ENCODE measurements around the gene FIBP.

The FIBP gene

GRCh38 chr11:65883058-65883761 is 5.1 kb downstream of the FIBP start:
- Histone ChIP-seq H3K4me3 (ENCODE audit: low read length in 2 of 2) (no peak overlapping the region), H3K9ac (ENCODE audit: low read depth in 1 of 2, low read length in 2 of 2) (no peak overlapping the region), H3K9me3 (ENCODE audit: control insufficient read depth in 2 of 2, low read length in 2 of 2) (no peaks in the 10 kb centered on the region), H3K27ac (ENCODE audit: low read depth in 2 of 2, low read length in 2 of 2) (no peak overlapping the region), H3K4me1 (ENCODE audit: control insufficient read depth in 2 of 2, insufficient read depth in 2 of 2, low read length in 2 of 2) (peaks cover 12 to 17% of the 10 kb centered on the region in 2 donors), H3K27me3 (ENCODE audit: control insufficient read depth in 2 of 2, insufficient read depth in 2 of 2, low read length in 2 of 2) (no peaks in the 10 kb centered on the region), H3K36me3 (ENCODE audit: control insufficient read depth in 2 of 2, insufficient read depth in 2 of 2, low read length in 2 of 2) (peaks cover 15 to 28% of the 10 kb centered on the region in 2 donors)

GRCh38 chr11:65882120-65883057 is 5.9 kb downstream of the FIBP start:
- no peak overlapping the region for H3K9ac ChIP-seq (ENCODE audit: low read depth in 1 of 2, low read length in 2 of 2)
- H3K27me3 ChIP-seq (ENCODE audit: control insufficient read depth in 2 of 2, insufficient read depth in 2 of 2, low read length in 2 of 2) = no peaks in the 10 kb centered on the region

DNA sequence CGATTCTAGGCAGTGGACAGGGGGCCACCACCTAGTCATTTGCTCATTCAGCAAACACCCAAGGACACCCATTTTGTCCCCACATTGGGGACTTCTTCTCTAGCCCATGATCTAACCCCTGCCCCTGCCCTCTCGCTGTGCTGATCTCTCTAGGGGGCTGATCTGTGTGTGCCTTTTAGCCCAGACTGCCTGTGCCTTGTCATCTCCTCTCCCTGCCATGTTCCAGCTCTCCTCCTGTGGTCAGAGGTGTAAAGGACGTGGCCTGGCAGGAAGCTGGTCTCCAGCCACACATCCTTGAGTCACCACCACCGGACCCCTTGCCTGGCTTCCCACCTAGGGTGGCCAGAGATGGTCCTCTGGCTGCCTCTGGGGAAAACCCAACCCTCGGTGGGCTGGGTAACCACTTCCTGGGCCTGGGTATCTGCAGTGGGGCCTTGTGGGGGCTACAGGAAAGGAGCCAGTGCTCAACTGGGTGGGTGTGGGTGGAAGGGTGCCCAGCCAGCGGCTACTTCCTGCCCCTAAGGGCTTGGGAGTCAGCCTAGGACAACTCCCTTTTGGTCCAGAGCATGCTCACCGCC is 7.3 kb downstream of the FIBP start:
- Histone ChIP-seq H3K27ac (ENCODE audit: low read depth in 2 of 2, low read length in 2 of 2) (no peak overlapping the region), H3K27me3 (ENCODE audit: control insufficient read depth in 2 of 2, insufficient read depth in 2 of 2, low read length in 2 of 2) (no peaks in the 10 kb centered on the region), H3K4me1 (ENCODE audit: control insufficient read depth in 2 of 2, insufficient read depth in 2 of 2, low read length in 2 of 2) (peaks cover 4 to 6% of the 10 kb centered on the region in 2 donors), H3K36me3 (ENCODE audit: control insufficient read depth in 2 of 2, insufficient read depth in 2 of 2, low read length in 2 of 2) (peaks cover 11 to 21% of the 10 kb centered on the region in 2 donors), H3K4me3 (ENCODE audit: low read length in 2 of 2) (no peak overlapping the region), H3K9ac (ENCODE audit: low read depth in 1 of 2, low read length in 2 of 2) (no peak overlapping the region), H3K9me3 (ENCODE audit: control insufficient read depth in 2 of 2, low read length in 2 of 2) (no peaks in the 10 kb centered on the region)

More at GRCh38 chr11:65882120-65883057, 5.9 kb downstream of the FIBP start:
- H3K9me3 ChIP-seq (ENCODE audit: control insufficient read depth in 2 of 2, low read length in 2 of 2) = no peaks in the 10 kb centered on the region
- peaks cover 5 to 9% of the 10 kb centered on the region in 2 donors for H3K4me1 ChIP-seq (ENCODE audit: control insufficient read depth in 2 of 2, insufficient read depth in 2 of 2, low read length in 2 of 2)
- H3K4me3 ChIP-seq (ENCODE audit: low read length in 2 of 2) = no peak overlapping the region
- no peak overlapping the region for H3K27ac ChIP-seq (ENCODE audit: low read depth in 2 of 2, low read length in 2 of 2)
- peaks cover 15 to 28% of the 10 kb centered on the region in 2 donors for H3K36me3 ChIP-seq (ENCODE audit: control insufficient read depth in 2 of 2, insufficient read depth in 2 of 2, low read length in 2 of 2)

GRCh38 chr11:65880027-65880426 is 8.2 kb downstream of the FIBP start:
- no peaks in the 10 kb centered on the region for H3K9me3 ChIP-seq (ENCODE audit: control insufficient read depth in 2 of 2, low read length in 2 of 2)
- peaks cover 11 to 17% of the 10 kb centered on the region in 2 donors for H3K36me3 ChIP-seq (ENCODE audit: control insufficient read depth in 2 of 2, insufficient read depth in 2 of 2, low read length in 2 of 2)
- no peak overlapping the region for H3K9ac ChIP-seq (ENCODE audit: low read depth in 1 of 2, low read length in 2 of 2)
- peak overlapping the region in 1 of 2 donors; percentile 7 for H3K4me3 ChIP-seq (ENCODE audit: low read length in 2 of 2)
- peaks cover 4% of the 10 kb centered on the region in 2 donors for H3K4me1 ChIP-seq (ENCODE audit: control insufficient read depth in 2 of 2, insufficient read depth in 2 of 2, low read length in 2 of 2)
- H3K27me3 ChIP-seq (ENCODE audit: control insufficient read depth in 2 of 2, insufficient read depth in 2 of 2, low read length in 2 of 2) = no peaks in the 10 kb centered on the region
- no peak overlapping the region for H3K27ac ChIP-seq (ENCODE audit: low read depth in 2 of 2, low read length in 2 of 2)

DNA sequence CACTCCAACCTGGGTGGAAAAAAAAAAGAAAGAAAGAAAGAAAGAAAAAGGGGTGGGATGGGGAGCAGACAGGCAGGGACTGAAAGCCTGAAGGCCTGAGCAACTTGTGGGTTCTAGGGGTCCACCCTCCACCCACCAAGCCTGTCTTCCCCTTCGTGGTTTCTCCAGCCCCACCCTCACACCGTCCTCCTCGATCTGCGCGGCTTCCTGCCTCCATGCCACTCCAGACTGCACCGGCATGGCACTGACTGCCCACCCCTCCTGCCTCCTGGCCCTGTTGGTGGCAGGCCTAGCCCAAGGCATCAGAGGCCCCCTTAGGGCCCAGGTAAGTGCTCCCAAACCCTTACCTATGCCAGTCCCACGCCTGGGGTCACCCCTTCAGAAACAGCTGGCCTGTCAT is 8.7 kb downstream of the FIBP start, which contains the start of gene CTSW:
TSS of gene CTSW (plus strand) at position 221 of the 400 bp plus-strand sequence. CDS start at position 239, 18 bp downstream.
- H3K27ac ChIP-seq (ENCODE audit: low read depth in 2 of 2, low read length in 2 of 2) = no peak within 1 kb of the TSS
- no peaks in the 10 kb centered on the region for H3K4me1 ChIP-seq (ENCODE audit: control insufficient read depth in 2 of 2, insufficient read depth in 2 of 2, low read length in 2 of 2)
- no peaks in the 10 kb centered on the region for H3K9me3 ChIP-seq (ENCODE audit: control insufficient read depth in 2 of 2, low read length in 2 of 2)
- H3K9ac ChIP-seq (ENCODE audit: low read depth in 1 of 2, low read length in 2 of 2) = no peak within 1 kb of the TSS
- peaks cover 11 to 17% of the 10 kb centered on the region in 2 donors for H3K36me3 ChIP-seq (ENCODE audit: control insufficient read depth in 2 of 2, insufficient read depth in 2 of 2, low read length in 2 of 2)
- no peaks in the 10 kb centered on the region for H3K27me3 ChIP-seq (ENCODE audit: control insufficient read depth in 2 of 2, insufficient read depth in 2 of 2, low read length in 2 of 2)
- H3K4me3 ChIP-seq (ENCODE audit: low read length in 2 of 2) = peak within 1 kb of the TSS in 1 of 2 donors; percentile 7

DNA sequence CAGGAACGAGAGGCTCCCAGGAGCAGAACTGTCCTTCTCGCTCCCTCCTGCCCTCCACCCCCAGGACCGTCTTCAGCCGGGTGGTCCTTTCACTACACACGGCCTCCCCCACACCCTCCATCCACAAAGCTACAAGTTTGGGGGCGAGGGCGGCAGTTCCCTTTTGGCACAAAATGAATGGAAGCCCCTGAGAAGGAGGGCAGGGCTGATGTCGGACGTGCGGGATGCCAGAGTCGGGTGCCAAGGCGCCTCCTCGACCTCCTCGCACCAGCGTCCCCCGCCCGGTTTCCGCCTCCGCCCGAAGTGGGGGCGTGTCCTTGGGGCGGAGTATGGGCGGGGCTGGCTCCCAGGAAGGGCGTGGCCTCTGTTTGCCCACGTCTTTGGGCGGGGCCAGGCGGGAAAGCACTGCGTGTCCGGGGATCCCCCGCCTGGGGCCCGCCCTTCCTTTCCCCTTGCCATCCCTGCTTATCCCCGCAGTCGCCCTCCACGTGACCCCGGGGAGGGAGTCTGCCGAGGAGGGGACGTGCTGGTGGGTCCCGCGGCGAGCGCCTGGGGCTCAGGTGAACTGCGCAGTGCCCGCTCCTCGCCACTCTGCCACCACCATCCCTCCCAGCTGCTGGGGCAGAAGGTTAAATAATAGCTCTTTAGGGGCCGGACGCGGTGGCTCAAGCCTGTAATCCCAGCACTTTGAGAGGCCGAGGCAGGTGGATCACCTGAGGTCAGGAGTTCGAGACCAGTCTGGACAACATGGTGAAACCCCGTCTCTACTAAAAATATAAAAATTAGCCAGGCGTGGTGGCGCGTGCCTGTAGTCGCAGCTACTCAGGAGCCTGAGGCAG is 14.7 kb downstream of the FIBP start:
- no peaks in the 10 kb centered on the region for H3K9me3 ChIP-seq (ENCODE audit: control insufficient read depth in 2 of 2, low read length in 2 of 2)
- peak overlapping the region; percentile 79 to 82 for H3K9ac ChIP-seq (ENCODE audit: low read depth in 1 of 2, low read length in 2 of 2)
- no peaks in the 10 kb centered on the region for H3K27me3 ChIP-seq (ENCODE audit: control insufficient read depth in 2 of 2, insufficient read depth in 2 of 2, low read length in 2 of 2)
- H3K4me3 ChIP-seq (ENCODE audit: low read length in 2 of 2) = peak overlapping the region; percentile 64 to 75
- H3K4me1 ChIP-seq (ENCODE audit: control insufficient read depth in 2 of 2, insufficient read depth in 2 of 2, low read length in 2 of 2) = peaks cover 13 to 16% of the 10 kb centered on the region in 2 donors
- H3K27ac ChIP-seq (ENCODE audit: low read depth in 2 of 2, low read length in 2 of 2) = peak overlapping the region; percentile 48 to 77
- no peaks in the 10 kb centered on the region for H3K36me3 ChIP-seq (ENCODE audit: control insufficient read depth in 2 of 2, insufficient read depth in 2 of 2, low read length in 2 of 2)

DNA sequence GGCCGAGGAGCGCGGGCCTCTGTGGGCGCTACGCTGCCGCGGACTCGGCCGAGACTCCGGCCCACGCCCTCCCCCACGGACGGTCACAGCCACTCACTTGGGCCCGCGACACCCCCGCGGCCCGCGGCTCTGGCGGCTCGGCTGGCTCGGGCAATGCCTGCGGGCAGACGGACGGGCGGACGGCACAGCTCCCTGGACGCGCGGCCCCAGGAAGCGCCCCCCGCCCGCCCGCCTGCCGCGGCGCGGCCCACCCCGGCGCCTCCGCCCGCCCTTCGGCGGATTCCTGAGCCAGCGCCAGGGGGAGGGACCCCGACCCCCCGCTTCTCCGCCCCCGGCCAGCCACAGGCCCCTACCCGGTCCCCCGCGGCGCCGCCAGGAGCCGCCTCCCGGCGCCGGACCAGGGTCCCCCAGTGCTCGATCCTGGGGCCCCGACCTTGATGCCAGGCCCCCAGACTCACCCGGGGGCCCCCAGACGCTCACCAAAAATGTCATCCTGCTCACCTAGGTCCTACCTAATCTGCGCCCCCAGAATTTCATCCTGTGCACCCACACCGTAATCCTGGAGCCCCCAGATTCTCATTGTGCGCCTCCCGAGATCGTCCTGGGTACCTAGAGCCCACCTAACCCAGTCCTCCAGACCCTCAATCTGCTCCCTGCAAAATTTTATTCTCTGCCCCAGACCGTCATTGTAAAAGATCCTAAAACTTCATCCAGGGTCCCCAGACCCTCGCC is 15.5 kb downstream of the FIBP start, which contains the start of gene EFEMP2:
TSS of gene EFEMP2 (minus strand) at position 215 of the 732 bp plus-strand sequence. CDS start 446 bp downstream, outside the sequence.
- H3K4me3 ChIP-seq (ENCODE audit: low read length in 2 of 2) = peak within 1 kb of the TSS; percentile 64 to 75
- peak within 1 kb of the TSS; percentile 48 to 77 for H3K27ac ChIP-seq (ENCODE audit: low read depth in 2 of 2, low read length in 2 of 2)
- H3K36me3 ChIP-seq (ENCODE audit: control insufficient read depth in 2 of 2, insufficient read depth in 2 of 2, low read length in 2 of 2) = no peaks in the 10 kb centered on the region
- H3K4me1 ChIP-seq (ENCODE audit: control insufficient read depth in 2 of 2, insufficient read depth in 2 of 2, low read length in 2 of 2) = peaks cover 13 to 16% of the 10 kb centered on the region in 2 donors
- H3K27me3 ChIP-seq (ENCODE audit: control insufficient read depth in 2 of 2, insufficient read depth in 2 of 2, low read length in 2 of 2) = no peaks in the 10 kb centered on the region
- no peaks in the 10 kb centered on the region for H3K9me3 ChIP-seq (ENCODE audit: control insufficient read depth in 2 of 2, low read length in 2 of 2)
- peak within 1 kb of the TSS; percentile 79 to 82 for H3K9ac ChIP-seq (ENCODE audit: low read depth in 1 of 2, low read length in 2 of 2)

GRCh38 chr11:65871811-65872548 is 16.3 kb downstream of the FIBP start:
- H3K9me3 ChIP-seq (ENCODE audit: control insufficient read depth in 2 of 2, low read length in 2 of 2) = no peaks in the 10 kb centered on the region
- H3K36me3 ChIP-seq (ENCODE audit: control insufficient read depth in 2 of 2, insufficient read depth in 2 of 2, low read length in 2 of 2) = no peaks in the 10 kb centered on the region
- H3K4me3 ChIP-seq (ENCODE audit: low read length in 2 of 2) = peak overlapping the region; percentile 24 to 56
- peak overlapping the region; percentile 48 to 77 for H3K27ac ChIP-seq (ENCODE audit: low read depth in 2 of 2, low read length in 2 of 2)
- H3K4me1 ChIP-seq (ENCODE audit: control insufficient read depth in 2 of 2, insufficient read depth in 2 of 2, low read length in 2 of 2) = peaks cover 13 to 16% of the 10 kb centered on the region in 2 donors
- H3K9ac ChIP-seq (ENCODE audit: low read depth in 1 of 2, low read length in 2 of 2) = peak overlapping the region; percentile 31 to 32
- H3K27me3 ChIP-seq (ENCODE audit: control insufficient read depth in 2 of 2, insufficient read depth in 2 of 2, low read length in 2 of 2) = no peaks in the 10 kb centered on the region

All from mucosa of rectum (tissue), 2 donors.